Mesenchymal stem cell (in vitro differentiated cells and primary cell): ENCODE results near the gene ATP12A.

Experiments used
- DNase-seq: peaks from one replicate; pipeline ENCODE4 v3.0.0-alpha.2; 2013
- H2AFZ ChIP-seq: one replicate; pipeline ENCODE4 v1.6.1; 2013; ENCODE audit warnings: low read depth, mild to moderate bottlenecking, control low read depth, inconsistent platforms, low read length, moderate library complexity
- H2AK5ac ChIP-seq: 2 replicates; pipeline ENCODE4 v1.6.1; 2013; ENCODE audit warnings: low read length, moderate library complexity, mild to moderate bottlenecking, inconsistent platforms; ENCODE audit not compliant: severe bottlenecking
- H2BK120ac ChIP-seq: one replicate; pipeline ENCODE4 v1.6.1; 2013; ENCODE audit warnings: low read depth, mild to moderate bottlenecking, inconsistent platforms, low read length, moderate library complexity
- H2BK12ac ChIP-seq, 2 experiments: one replicate each; pipeline ENCODE4 v1.6.1; 2013; ENCODE audit warnings: inconsistent platforms in 2 of 2, low read length in 2 of 2, mild to moderate bottlenecking in 2 of 2, moderate library complexity in 2 of 2, control low read depth in 1 of 2
- H2BK15ac ChIP-seq: one replicate; pipeline ENCODE4 v1.6.1; 2013; ENCODE audit warnings: mild to moderate bottlenecking, low read depth, inconsistent platforms; ENCODE audit not compliant: poor library complexity, severe bottlenecking
- H2BK5ac ChIP-seq: 2 replicates; pipeline ENCODE4 v1.6.1; 2013; ENCODE audit warnings: low read depth, mild to moderate bottlenecking, low read length, control low read depth, inconsistent platforms; ENCODE audit not compliant: poor library complexity, severe bottlenecking
- H3K14ac ChIP-seq, 2 experiments: one replicate each; pipeline ENCODE4 v1.6.1; 2013; ENCODE audit warnings: inconsistent platforms in 2 of 2, low read length in 2 of 2, control low read depth in 1 of 2, mild to moderate bottlenecking in 1 of 2, moderate library complexity in 1 of 2
- H3K18ac ChIP-seq, 2 experiments: one replicate each; pipeline ENCODE4 v1.6.1; 2013; ENCODE audit warnings: inconsistent platforms in 2 of 2, low read length in 2 of 2, control low read depth in 1 of 2, low read depth in 1 of 2, mild to moderate bottlenecking in 1 of 2
- H3K23ac ChIP-seq, 2 experiments: one replicate each; pipeline ENCODE4 v1.6.1; 2013; ENCODE audit warnings: inconsistent platforms in 2 of 2, low read length in 2 of 2, mild to moderate bottlenecking in 2 of 2, moderate library complexity in 2 of 2, control low read depth in 1 of 2
- H3K27ac ChIP-seq: 2 replicates; pipeline ENCODE4 v1.5.1; 2013; ENCODE audit warnings: mild to moderate bottlenecking, moderate library complexity, low read length, control low read depth, inconsistent platforms; ENCODE audit not compliant: poor library complexity, severe bottlenecking
- H3K27me3 ChIP-seq, 2 experiments: 2 replicates each; pipeline versions ENCODE4 v1.6.1 to v1.7.0; 2013; ENCODE audit warnings: low read length in 2 of 2, mild to moderate bottlenecking in 2 of 2, moderate library complexity in 2 of 2, control low read depth in 1 of 2, inconsistent platforms in 1 of 2; ENCODE audit not compliant: control insufficient read depth in 1 of 2, insufficient read depth in 1 of 2
- H3K36me3 ChIP-seq, 2 experiments: 2 replicates each; pipeline versions ENCODE4 v1.6.1 to v1.7.0; 2013; ENCODE audit warnings: low read length in 2 of 2, control low read depth in 1 of 2, inconsistent platforms in 1 of 2, low read depth in 1 of 2, mild to moderate bottlenecking in 1 of 2; ENCODE audit not compliant: insufficient read depth in 2 of 2, control insufficient read depth in 1 of 2
- H3K4ac ChIP-seq, 2 experiments: one replicate each; pipeline ENCODE4 v1.6.1; 2013; ENCODE audit warnings: inconsistent platforms in 2 of 2, low read length in 2 of 2, mild to moderate bottlenecking in 2 of 2, moderate library complexity in 2 of 2, control low read depth in 1 of 2, low read depth in 1 of 2
- H3K4me1 ChIP-seq: 2 replicates; pipeline ENCODE4 v1.6.1; 2013; ENCODE audit warnings: low read depth, low read length, control low read depth; ENCODE audit not compliant: control insufficient read depth, insufficient read depth
- H3K4me2 ChIP-seq: 2 replicates; pipeline ENCODE4 v1.6.1; 2013; ENCODE audit warnings: low read length, mild to moderate bottlenecking, inconsistent platforms; ENCODE audit not compliant: poor library complexity, severe bottlenecking
- H3K4me3 ChIP-seq, 2 experiments: 2 replicates each; pipeline versions ENCODE4 v1.5.1 to v1.7.0; 2013; ENCODE audit warnings: low read length in 2 of 2, mild to moderate bottlenecking in 2 of 2, control low read depth in 1 of 2, low read depth in 1 of 2; ENCODE audit not compliant: insufficient read depth in 1 of 2
- H3K79me1 ChIP-seq: replicated peaks from 2 replicates; pipeline ENCODE4 v1.6.1; 2013; ENCODE audit warnings: mild to moderate bottlenecking, control low read depth, low read length, inconsistent platforms; ENCODE audit not compliant: poor library complexity, severe bottlenecking
- H3K9ac ChIP-seq: 2 replicates; pipeline ENCODE4 v1.7.0; 2013; ENCODE audit warnings: mild to moderate bottlenecking, low read length, moderate library complexity
- H3K9me3 ChIP-seq: 2 replicates; pipeline ENCODE4 v1.7.0; 2013; ENCODE audit warnings: mild to moderate bottlenecking, low read length; ENCODE audit not compliant: control insufficient read depth
- H4K8ac ChIP-seq: one replicate; pipeline ENCODE4 v1.6.1; 2013; ENCODE audit warnings: inconsistent platforms, mild to moderate bottlenecking, low read length, moderate library complexity
- H4K91ac ChIP-seq: one replicate; pipeline ENCODE4 v1.6.1; 2013; ENCODE audit warnings: mild to moderate bottlenecking, low read length, inconsistent platforms
- WGBS: methylation state at CpG from one replicate; pipeline ENCODE4 v1.1.7; 2013; ENCODE audit warnings: mixed read lengths; 5-methylcytosine and 5-hydroxymethylcytosine counted together

Gene ATP12A

DNA sequence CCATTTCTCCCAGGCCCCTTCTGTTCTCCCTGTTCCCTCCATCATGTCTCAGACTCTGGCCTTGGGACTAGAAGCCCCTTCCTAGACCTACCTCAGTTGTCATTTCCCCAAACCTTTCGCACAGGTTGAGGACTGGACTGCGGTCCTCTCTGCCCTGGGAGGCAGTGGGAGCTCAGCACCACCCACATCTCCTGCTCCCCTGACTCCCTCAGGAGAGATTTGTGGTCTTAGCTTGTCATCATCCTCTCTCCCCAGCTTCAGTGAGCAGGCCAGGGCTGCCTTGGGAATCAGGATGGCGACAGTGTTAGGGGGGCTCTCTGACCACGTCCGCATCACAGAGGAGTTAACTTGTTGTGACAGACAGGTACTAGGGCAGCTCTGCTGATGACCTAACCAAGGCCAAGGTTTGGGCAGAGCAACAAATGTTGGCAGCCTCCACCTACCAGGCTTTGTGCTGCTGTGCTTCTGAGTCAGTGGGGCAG, 58.2 kb downstream of the ATP12A start:
- Histone ChIP-seq H3K4me2 (no peak overlapping the region), H2BK5ac (no peak overlapping the region), H2BK120ac (no peak overlapping the region), H3K18ac (no peak overlapping the region), H3K4ac (no peak overlapping the region), H3K23ac (no peak overlapping the region), H4K8ac (no peak overlapping the region), H3K36me3 (no peaks in the 10 kb centered on the region), H4K91ac (no peak overlapping the region), H3K79me1 (no peaks in the 10 kb centered on the region), H2AFZ (no peak overlapping the region), H3K9me3 (no peaks in the 10 kb centered on the region), H3K4me1 (no peaks in the 10 kb centered on the region), H2BK15ac (no peak overlapping the region), H3K4me3 (no peak overlapping the region), H2BK12ac (no peak overlapping the region), H2AK5ac (no peak overlapping the region), H3K27ac (no peak overlapping the region), H3K14ac (no peak overlapping the region), H3K27me3 (peaks cover 9 to 22% of the 10 kb centered on the region in 2 experiments), H3K9ac (no peak overlapping the region)
- no peak for DNase-seq
- WGBS, result 97% methylated on average over 5 of the region's 5 CpGs

DNA sequence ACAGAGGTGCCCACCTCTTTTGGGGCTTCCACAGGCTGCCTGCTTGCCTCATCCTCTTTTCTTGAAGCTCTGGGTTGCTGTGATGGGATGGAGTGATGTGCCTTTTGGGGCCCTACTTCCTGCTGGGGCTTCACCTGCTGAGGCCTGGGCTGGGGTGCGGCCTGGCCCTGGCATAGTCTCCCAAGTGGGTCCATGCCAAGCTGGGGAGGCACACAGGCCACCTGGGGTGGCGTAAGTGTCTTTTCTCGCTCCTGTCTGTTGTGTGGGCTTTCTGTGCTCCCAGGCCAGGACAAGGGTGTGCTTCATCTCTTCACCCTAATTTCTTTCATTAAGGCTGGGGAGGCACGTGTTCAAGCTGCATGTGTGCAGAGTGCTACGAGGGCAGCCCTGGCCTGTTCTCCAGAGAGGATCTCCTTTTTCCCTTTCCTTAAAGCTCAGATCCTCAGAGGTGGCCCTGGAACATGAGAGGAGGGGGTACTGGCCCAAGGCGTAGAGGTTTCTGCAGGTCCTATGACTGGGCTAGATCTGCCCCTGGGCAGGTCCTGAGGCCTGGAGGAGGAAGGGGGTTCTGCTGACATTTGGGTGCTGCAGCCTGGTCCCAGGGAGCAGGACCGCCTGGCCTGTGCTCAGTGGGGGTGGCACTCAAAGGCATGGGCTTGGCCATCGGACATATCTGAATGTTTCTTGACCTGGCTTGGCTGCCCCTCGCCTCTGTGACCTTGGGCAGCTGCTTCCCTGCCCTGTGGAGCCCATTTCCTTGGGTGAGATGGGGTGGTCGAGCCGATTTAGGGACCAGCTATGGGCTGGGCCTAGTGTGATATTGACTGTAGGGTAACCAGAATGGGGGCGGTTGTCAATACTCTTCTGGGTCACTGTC, 60.0 kb downstream of the ATP12A start:
- no peak overlapping the region for H3K27ac ChIP-seq
- H4K91ac ChIP-seq, result no peak overlapping the region
- no peak overlapping the region for H2BK120ac ChIP-seq
- no peaks in the 10 kb centered on the region for H3K4me1 ChIP-seq
- H3K23ac ChIP-seq, result no peak overlapping the region
- no peak overlapping the region for H3K4me2 ChIP-seq
- H3K9ac ChIP-seq, result no peak overlapping the region
- H3K79me1 ChIP-seq, result no peaks in the 10 kb centered on the region
- H2BK15ac ChIP-seq, result no peak overlapping the region
- H2BK5ac ChIP-seq, result no peak overlapping the region
- DNase-seq, result no peak
- no peaks in the 10 kb centered on the region for H3K9me3 ChIP-seq
- 82% methylated on average over 12 of the region's 12 CpGs for WGBS
- no peak overlapping the region for H4K8ac ChIP-seq
- no peak overlapping the region for H3K4ac ChIP-seq
- H3K14ac ChIP-seq, result no peak overlapping the region
- no peak overlapping the region for H3K4me3 ChIP-seq
- no peaks in the 10 kb centered on the region for H3K36me3 ChIP-seq
- peaks cover 27 to 38% of the 10 kb centered on the region in 2 experiments for H3K27me3 ChIP-seq
- H2BK12ac ChIP-seq, result no peak overlapping the region
- H2AK5ac ChIP-seq, result no peak overlapping the region
- H3K18ac ChIP-seq, result no peak overlapping the region
- H2AFZ ChIP-seq, result no peak overlapping the region

DNA sequence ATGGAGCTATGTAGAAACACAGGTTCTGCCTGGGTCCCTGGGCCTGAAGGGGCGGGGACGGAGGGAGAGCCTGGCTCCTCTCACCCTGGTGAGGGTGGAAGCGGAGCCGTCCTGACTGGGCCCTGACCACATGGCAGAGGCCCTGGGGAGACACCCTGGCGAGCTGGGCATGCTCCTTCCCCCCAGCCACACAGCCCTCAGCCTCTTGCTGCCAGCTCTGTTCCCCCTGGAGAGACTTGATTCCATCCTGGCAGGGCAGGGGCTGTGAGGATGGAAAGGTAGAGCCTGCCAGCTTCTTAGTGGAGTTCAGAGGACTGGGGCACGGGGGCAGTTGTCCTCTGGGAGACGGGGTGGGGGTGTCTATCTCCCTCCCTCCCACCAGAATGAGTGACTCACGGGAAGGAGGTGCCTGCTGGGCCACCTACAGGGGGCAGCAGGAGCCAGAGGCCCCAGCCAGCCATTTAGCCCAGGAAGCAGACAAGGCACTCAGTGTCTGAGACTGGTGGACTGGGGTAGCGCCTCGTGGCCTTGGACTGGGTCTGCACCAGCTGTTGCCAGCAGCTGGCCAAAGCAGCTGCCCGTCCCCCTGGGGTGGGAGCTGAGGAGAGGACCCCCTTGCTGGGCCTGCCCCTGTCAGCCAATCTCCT, 60.9 kb downstream of the ATP12A start:
- no peak overlapping the region for H4K91ac ChIP-seq
- no peaks in the 10 kb centered on the region for H3K36me3 ChIP-seq
- no peaks in the 10 kb centered on the region for H3K79me1 ChIP-seq
- no peak overlapping the region for H2BK15ac ChIP-seq
- H2AFZ ChIP-seq, result no peak overlapping the region
- no peak for DNase-seq
- H4K8ac ChIP-seq, result no peak overlapping the region
- no peak overlapping the region for H3K4ac ChIP-seq
- H3K4me3 ChIP-seq, result no peak overlapping the region
- H3K4me2 ChIP-seq, result no peak overlapping the region
- no peak overlapping the region for H2BK5ac ChIP-seq
- no peak overlapping the region for H2BK120ac ChIP-seq
- no peak overlapping the region for H2AK5ac ChIP-seq
- peaks cover 33 to 47% of the 10 kb centered on the region in 2 experiments for H3K27me3 ChIP-seq
- H3K27ac ChIP-seq, result no peak overlapping the region
- H3K23ac ChIP-seq, result no peak overlapping the region
- no peak overlapping the region for H3K9ac ChIP-seq
- no peak overlapping the region for H2BK12ac ChIP-seq
- H3K9me3 ChIP-seq, result no peaks in the 10 kb centered on the region
- 77% methylated on average over 6 of the region's 11 CpGs for WGBS
- no peak overlapping the region for H3K14ac ChIP-seq
- no peak overlapping the region for H3K18ac ChIP-seq
- peaks cover 2% of the 10 kb centered on the region for H3K4me1 ChIP-seq

DNA sequence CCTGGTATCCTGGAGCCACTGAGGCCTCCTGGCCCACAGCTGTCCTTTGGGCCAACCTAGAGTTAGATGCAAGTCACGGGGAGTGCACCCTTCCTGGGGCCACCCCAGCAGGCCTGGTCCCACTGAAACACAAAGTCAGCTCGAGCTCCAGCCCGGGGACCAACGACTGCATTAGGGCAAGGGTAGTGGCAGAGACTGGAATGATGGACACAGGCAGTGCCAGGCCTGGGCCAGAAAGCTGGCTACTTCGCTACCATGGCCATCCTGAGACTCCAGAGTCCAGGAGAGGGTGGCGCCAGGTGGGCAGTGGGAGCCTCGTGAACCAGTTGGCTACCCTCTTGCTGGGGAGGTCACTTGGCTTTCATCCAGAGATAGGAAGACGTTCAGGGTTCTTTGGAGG, 61.6 kb downstream of the ATP12A start:
- Histone ChIP-seq H3K9me3 (no peaks in the 10 kb centered on the region), H3K14ac (no peak overlapping the region), H2AFZ (no peak overlapping the region), H2BK12ac (no peak overlapping the region), H4K91ac (no peak overlapping the region), H4K8ac (no peak overlapping the region), H2BK120ac (no peak overlapping the region), H3K9ac (no peak overlapping the region), H3K4me1 (peaks cover 5% of the 10 kb centered on the region), H3K36me3 (no peaks in the 10 kb centered on the region), H2BK5ac (no peak overlapping the region), H3K27me3 (peaks cover 39 to 53% of the 10 kb centered on the region in 2 experiments), H3K4me3 (no peak overlapping the region), H3K27ac (no peak overlapping the region), H3K4ac (no peak overlapping the region), H2AK5ac (no peak overlapping the region), H3K79me1 (no peaks in the 10 kb centered on the region), H3K18ac (no peak overlapping the region), H3K23ac (no peak overlapping the region), H2BK15ac (no peak overlapping the region), H3K4me2 (no peak overlapping the region)
- 71% methylated on average over 8 of the region's 8 CpGs for WGBS
- no peak for DNase-seq
